Measurements from ENCODE around the gene THOC2.

GRCh38 chrX:123731987-123732669 lies 724 bp downstream of the THOC2 start:
- TF ChIP-seq CTCF (IDR thresholded peaks at IDR 0.05) (no peak), POLR2A (IDR thresholded peaks at IDR 0.05) (no peak)

Data from heart left ventricle (tissue), 13 donors.